Heart left ventricle (tissue), 16 donors: ENCODE measurements around the gene SLC26A1. TPM values are rescaled to one million over a fixed set of nuclear protein-coding genes. Genes with fewer than 3 reads are reported as not detected.

Experiments used
- ATAC-seq, 4 donors: fragments of 200-7000 bp; cut with Tn5 transposase; one replicate each; pipeline ENCODE4 v1.9.1; 2020 to 2022; ENCODE audit warnings: moderate library complexity in 4 of 4, mild to moderate bottlenecking in 3 of 4, moderate number of reproducible peaks in 1 of 4
- DNase-seq, 5 donors: peaks; one replicate each; pipeline ENCODE4 v3.0.0-alpha.2; 2020
- H3K27ac ChIP-seq, 12 donors: fragments of 200-600 bp; sonication (generic) in 4 of 12; one replicate each; pipeline versions ENCODE4 v1.5.0 to v1.8.0; 2016 to 2022; ENCODE audit warnings: mild to moderate bottlenecking in 2 of 12
- H3K27me3 ChIP-seq, 9 donors: fragments of 200-600 bp; sonication (generic) in 2 of 9; one replicate each; pipeline versions ENCODE4 v1.5.1 to v1.8.0; 2016 to 2022; ENCODE audit warnings: mild to moderate bottlenecking in 3 of 9
- H3K36me3 ChIP-seq, 9 donors: fragments of 200-600 bp; sonication (generic) in 2 of 9; one replicate each; pipeline versions ENCODE4 v1.5.0 to v1.8.0; 2018 to 2022; ENCODE audit warnings: mild to moderate bottlenecking in 2 of 9
- H3K4me1 ChIP-seq, 12 donors: fragments of 200-600 bp; sonication (generic) in 4 of 12; one replicate each; pipeline versions ENCODE4 v1.5.0 to v1.8.0; 2016 to 2022; ENCODE audit warnings: mild to moderate bottlenecking in 3 of 12
- H3K4me3 ChIP-seq, 12 donors: fragments of 200-600 bp; sonication (generic) in 4 of 12; one replicate each; pipeline versions ENCODE4 v1.5.0 to v1.8.0; 2017 to 2022; ENCODE audit warnings: mild to moderate bottlenecking in 9 of 12, moderate library complexity in 4 of 12
- H3K9me3 ChIP-seq, 12 donors: fragments of 200-600 bp; sonication (generic) in 4 of 12; one replicate each; pipeline versions ENCODE4 v1.5.0 to v1.8.0; 2016 to 2022; ENCODE audit warnings: mild to moderate bottlenecking in 1 of 12
- POLR2A ChIP-seq, 2 donors: fragments of 450-650 bp; IDR thresholded peaks; one replicate each; pipeline ENCODE4 v1.6.1; 2017; ENCODE audit warnings: antibody characterized with exemption in 2 of 2, mild to moderate bottlenecking in 2 of 2, moderate library complexity in 2 of 2
- WGBS, 4 donors: extraction: QIAGEN DNeasy Blood & Tissue Kit in 2 of 4; methylation state at CpG; one replicate each; pipeline versions ENCODE4 v1.1.5 to v1.1.7; 2013 to 2018; 5-methylcytosine and 5-hydroxymethylcytosine counted together
- intact Hi-C, 10 donors: fragments of 100-400 bp; cut with DNase I; formaldehyde crosslinking; loops; one replicate each; pipeline versions ENCODE4 v1.11.1 to v1.14.2; 2022
- polyA plus RNA-seq, 2 donors: library from polyadenylated mRNA; stranded (reverse); fragments of 200-250 nt; gene quantifications; one replicate each; pipeline ENCODE4 v1.2.3, GENCODE V29; 2013
- total RNA-seq, 9 donors: library from RNA; depleted of rRNA in 2 of 9; stranded (reverse); fragments of >200 nt in 2 of 9; fragmentation: NEBNext Ultra II Directional in 3 of 9; extraction: Animal tissue kit (Norgen Biotek cat#: 25700) in 3 of 9; gene quantifications; one replicate each; pipeline versions ENCODE4 v1.1.0 to v1.2.4, GENCODE V29; 2016 to 2023
- TF ChIP-seq, protein P1 (sequence below), 12 donors: fragments of 200-600 bp; sonication (generic) in 4 of 12; IDR thresholded peaks; one replicate each; pipeline versions ENCODE4 v1.5.0 to v1.8.0; 2018 to 2022; ENCODE audit warnings: antibody characterized with exemption in 12 of 12, mild to moderate bottlenecking in 5 of 12
- donor health status: ischemic (EF 13 %, LVEDD 7.1; RV severe dilation, severe dysfunction).
- donor health status: healthy with polysubstance abuse.
- donor health status: DM: no; HTN: yes; CAD: no.
- donor health status: DM: no; HTN: no; CAD: no.
- donor health status: ischemic (EF 25% LVEDD 6.9; RV normal size, moderate dysfunction).
- donor health status: ischemic (EF 25% LVEDD 5.7; RV mildly dilated, moderate dysfunction).
- donor health status: healthy.
- donor health status: DM: yes; HTN: yes; CAD: no.
- donor health status: ischemic (EF 35%, LVEDD 5.7; RV mildly dilated, moderate dysfunction).
- donor health status: nonischemic (EF 11% LVEDD 7.7; RV severe dilation, severe dysfunction).
- donor health status: DM: yes; HTN: yes; CAD: no.
- donor health status: PGD.
- donor health status: ischemic (EF 29% LVEDD 5.4; RV normal size, mild dysfunction).
- donor health status: nonischemic (EF 23%, LVEDD 6.1; RV moderate dilation, normal function).

Gene SLC26A1
- total and polyA plus RNA-seq, 11 donors, result 0.03 to 0.27 (median 0.25) TPM; not detected in 5

DNA sequence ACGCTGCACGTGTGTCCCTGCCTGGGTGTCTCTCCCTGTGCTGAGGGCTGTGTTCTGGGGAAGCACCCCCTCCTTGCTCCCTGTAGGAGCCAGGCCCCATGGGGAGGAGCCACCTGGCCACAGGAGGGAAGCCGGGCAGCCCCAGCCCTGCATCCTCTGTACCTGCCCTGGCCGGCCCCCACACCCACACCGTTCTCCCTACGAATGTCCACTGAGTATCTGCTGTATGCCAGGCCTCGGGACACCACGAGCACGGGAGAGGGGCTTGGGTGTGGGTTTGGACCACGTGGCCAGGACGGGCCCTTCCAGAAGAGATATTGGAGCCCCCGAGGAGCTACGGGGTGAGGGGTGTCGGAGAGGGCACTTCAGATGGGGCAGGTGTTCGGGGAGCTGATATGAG, 24.5 kb upstream of the SLC26A1 start:
- no peaks in the 10 kb centered on the region for H3K27me3 ChIP-seq
- no peaks in the 10 kb centered on the region for H3K9me3 ChIP-seq
- intact Hi-C loops, result no loop called here
- H3K4me3 ChIP-seq, result no peak overlapping the region
- TF ChIP-seq POLR2A (IDR thresholded peaks at IDR 0.05), result no peak
- TF ChIP-seq, protein P1, sequence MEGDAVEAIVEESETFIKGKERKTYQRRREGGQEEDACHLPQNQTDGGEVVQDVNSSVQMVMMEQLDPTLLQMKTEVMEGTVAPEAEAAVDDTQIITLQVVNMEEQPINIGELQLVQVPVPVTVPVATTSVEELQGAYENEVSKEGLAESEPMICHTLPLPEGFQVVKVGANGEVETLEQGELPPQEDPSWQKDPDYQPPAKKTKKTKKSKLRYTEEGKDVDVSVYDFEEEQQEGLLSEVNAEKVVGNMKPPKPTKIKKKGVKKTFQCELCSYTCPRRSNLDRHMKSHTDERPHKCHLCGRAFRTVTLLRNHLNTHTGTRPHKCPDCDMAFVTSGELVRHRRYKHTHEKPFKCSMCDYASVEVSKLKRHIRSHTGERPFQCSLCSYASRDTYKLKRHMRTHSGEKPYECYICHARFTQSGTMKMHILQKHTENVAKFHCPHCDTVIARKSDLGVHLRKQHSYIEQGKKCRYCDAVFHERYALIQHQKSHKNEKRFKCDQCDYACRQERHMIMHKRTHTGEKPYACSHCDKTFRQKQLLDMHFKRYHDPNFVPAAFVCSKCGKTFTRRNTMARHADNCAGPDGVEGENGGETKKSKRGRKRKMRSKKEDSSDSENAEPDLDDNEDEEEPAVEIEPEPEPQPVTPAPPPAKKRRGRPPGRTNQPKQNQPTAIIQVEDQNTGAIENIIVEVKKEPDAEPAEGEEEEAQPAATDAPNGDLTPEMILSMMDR (IDR thresholded peaks at IDR 0.05), result no peak
- DNase-seq (no peak), ATAC-seq (no peak)
- no peak overlapping the region for H3K27ac ChIP-seq
- WGBS, 4 donors, result 80 to 89% (median 83%) methylated on average over 13 to 15 of the region's 15 CpGs
- H3K36me3 ChIP-seq, result no peaks in the 10 kb centered on the region
- H3K4me1 ChIP-seq, result peaks cover 0 to under 1% (median 0%) of the 10 kb centered on the region in 12 donors

DNA sequence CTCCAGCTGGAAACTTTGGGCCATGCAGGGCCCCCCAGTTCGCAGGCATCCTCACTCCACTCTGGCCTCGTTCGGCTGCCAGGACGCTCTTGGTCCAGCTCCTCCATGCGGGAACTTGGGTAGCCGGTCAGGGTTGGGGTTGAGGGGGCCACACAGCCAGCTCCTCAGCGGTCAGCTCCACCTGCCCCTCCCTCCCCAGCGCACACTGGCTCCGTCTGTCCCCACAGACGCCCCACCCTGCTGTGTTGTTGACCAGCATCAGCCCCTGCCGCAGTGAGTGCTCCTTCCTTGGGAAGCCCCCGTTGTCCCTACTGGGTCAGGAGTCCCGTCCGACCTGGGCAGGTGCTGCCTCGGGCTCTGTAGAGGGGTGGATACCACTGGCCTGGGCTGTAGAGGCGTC, 24.0 kb upstream of the SLC26A1 start:
- DNase-seq, result no peak
- peaks cover 0 to 6% (median 1%) of the 10 kb centered on the region in 12 donors for H3K4me1 ChIP-seq
- no peak overlapping the region for H3K4me3 ChIP-seq
- H3K36me3 ChIP-seq, result no peaks in the 10 kb centered on the region
- ATAC-seq, result no peak
- peaks cover 0 to 5% (median 0%) of the 10 kb centered on the region in 9 donors for H3K27me3 ChIP-seq
- 78 to 83% (median 83%) methylated on average over 6 to 16 of the region's 16 CpGs for WGBS, 4 donors
- intact Hi-C loops, result no loop called here
- TF ChIP-seq POLR2A (IDR thresholded peaks at IDR 0.05), result no peak
- TF ChIP-seq, protein P1 (IDR thresholded peaks at IDR 0.05), result no peak
- H3K27ac ChIP-seq, result no peak overlapping the region
- no peaks in the 10 kb centered on the region for H3K9me3 ChIP-seq

DNA sequence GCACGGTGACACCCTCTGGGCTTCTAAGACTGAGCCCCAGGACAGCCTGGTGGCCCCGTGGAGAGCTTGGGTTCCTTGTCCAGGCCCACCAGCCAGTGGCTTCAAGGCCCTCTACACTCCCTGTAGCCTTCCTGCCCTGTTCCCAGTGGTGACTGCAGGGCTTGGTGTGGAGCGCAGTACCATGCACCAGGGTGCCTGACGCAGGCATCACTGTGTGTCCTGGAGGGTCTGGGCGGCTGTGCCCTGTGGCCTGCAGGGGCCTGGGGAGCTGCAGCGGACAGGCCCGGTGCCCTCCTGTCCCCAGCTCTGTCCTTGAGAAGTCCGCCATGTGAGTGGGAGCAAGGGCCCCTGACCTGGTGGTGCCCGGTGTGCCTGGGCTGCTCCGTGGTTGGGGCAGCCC, 22.5 kb upstream of the SLC26A1 start:
- peaks cover 0 to 12% (median 7%) of the 10 kb centered on the region in 12 donors for H3K4me1 ChIP-seq
- no peak for ATAC-seq
- H3K27me3 ChIP-seq, result peaks cover 0 to 6% (median 0%) of the 10 kb centered on the region in 9 donors
- TF ChIP-seq, protein P1 (IDR thresholded peaks at IDR 0.05), result no peak
- TF ChIP-seq POLR2A (IDR thresholded peaks at IDR 0.05), result no peak
- 89 to 96% (median 93%) methylated on average over 3 to 10 of the region's 10 CpGs for WGBS, 4 donors
- no peaks in the 10 kb centered on the region for H3K36me3 ChIP-seq
- DNase-seq, result no peak
- H3K9me3 ChIP-seq, result no peaks in the 10 kb centered on the region
- H3K27ac ChIP-seq, result no peak overlapping the region
- H3K4me3 ChIP-seq, result no peak overlapping the region
- intact Hi-C loops, result no loop called here

DNA sequence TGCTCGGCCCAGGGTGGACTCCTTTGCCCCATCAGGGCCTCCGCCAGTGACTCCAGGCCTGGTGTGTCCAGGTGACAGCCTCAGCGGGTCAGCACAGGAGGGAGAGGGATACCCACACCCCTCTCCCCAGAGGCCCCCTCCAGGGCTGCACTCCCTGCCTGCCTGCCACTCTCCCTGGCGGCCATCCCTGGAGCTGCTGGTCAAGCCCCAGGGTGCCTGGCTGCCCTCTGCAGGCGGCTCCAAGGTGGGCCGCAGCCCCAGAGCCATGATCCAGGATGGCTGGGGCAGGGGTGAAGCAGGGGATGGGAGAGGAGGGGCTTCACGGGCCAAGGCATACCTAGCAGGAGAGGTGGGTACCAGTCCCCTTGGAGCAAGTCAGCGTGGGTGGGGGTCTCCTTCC, 22.0 kb upstream of the SLC26A1 start:
- DNase-seq (no peak), ATAC-seq (no peak)
- peaks cover 0 to 6% (median 0%) of the 10 kb centered on the region in 9 donors for H3K27me3 ChIP-seq
- H3K4me3 ChIP-seq, result no peak overlapping the region
- no peak for TF ChIP-seq POLR2A (IDR thresholded peaks at IDR 0.05)
- TF ChIP-seq, protein P1 (IDR thresholded peaks at IDR 0.05), result no peak
- no peaks in the 10 kb centered on the region for H3K36me3 ChIP-seq
- WGBS, 4 donors, result 76 to 94% (median 87%) methylated on average over 5 to 8 of the region's 8 CpGs
- peaks cover 0 to 18% (median 12%) of the 10 kb centered on the region in 12 donors for H3K4me1 ChIP-seq
- no peak overlapping the region for H3K27ac ChIP-seq
- H3K9me3 ChIP-seq, result no peaks in the 10 kb centered on the region
- intact Hi-C loops, result no loop called here
